HG03064 (cell line): ENCODE measurements around the gene DENND1A.
"Not testable (repeated sequence)": the region's sequence is repeated elsewhere in the genome, so short reads cannot be mapped to it uniquely, and the experiment has no call there.

ENCODE experiments used
- ATAC-seq: cut with Tn5 transposase; IDR thresholded peaks from one replicate; pipeline ENCODE4 v1.9.1; 2021; ENCODE audit warnings: low read depth; ENCODE audit not compliant: unreplicated experiment

DENND1A gene

DNA sequence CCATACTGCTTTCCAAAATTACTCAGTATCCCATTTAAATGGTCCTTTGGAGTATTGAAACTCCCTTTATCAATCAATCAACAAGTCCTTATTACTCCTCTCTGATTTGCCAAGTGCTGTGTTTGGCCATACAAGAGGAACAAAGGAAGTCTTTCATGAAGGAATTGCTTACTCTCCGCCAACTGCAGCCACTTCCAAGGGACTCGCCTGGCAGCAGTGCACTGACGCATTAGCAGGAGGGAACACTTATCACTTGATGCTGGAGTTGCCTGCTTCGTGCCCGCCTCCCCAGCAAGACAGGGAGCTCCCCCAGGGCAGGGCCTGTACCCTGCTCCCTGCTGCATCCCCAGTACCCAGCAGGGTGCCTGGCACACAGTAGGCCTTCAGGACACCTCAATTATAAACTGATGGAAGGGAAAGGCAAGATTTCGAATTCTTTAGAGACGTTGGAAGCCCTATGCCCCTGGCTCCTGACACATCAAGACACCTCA lies 476.1 kb downstream of the DENND1A start:
- no peak for ATAC-seq

- ATAC-seq, result no peak
These were observed 476.8 kb downstream of the DENND1A start for GRCh38 chr9:123453076-123453667.

DNA sequence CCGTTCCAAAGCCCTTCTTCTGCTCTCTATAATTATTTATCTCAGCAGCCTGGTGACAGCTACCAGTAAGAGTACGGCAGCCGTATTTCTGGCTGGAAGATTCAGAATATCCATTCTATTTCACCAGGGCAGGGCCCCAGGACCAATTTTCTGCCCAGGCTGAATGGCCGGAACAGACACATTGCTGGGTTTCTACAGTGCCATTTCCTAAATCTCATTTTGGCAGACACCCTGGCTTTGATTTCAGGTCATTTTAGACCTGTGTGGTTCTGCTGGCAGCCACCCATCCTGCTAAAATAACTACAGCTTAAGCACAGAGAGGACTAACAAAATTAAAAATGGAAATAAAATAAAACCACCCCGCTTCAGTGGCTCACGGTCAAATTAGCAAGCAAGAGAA lies 478.9 kb downstream of the DENND1A start:
- no peak for ATAC-seq

- no peak for ATAC-seq
These were observed 479.7 kb downstream of the DENND1A start for GRCh38 chr9:123450098-123450770.

DNA sequence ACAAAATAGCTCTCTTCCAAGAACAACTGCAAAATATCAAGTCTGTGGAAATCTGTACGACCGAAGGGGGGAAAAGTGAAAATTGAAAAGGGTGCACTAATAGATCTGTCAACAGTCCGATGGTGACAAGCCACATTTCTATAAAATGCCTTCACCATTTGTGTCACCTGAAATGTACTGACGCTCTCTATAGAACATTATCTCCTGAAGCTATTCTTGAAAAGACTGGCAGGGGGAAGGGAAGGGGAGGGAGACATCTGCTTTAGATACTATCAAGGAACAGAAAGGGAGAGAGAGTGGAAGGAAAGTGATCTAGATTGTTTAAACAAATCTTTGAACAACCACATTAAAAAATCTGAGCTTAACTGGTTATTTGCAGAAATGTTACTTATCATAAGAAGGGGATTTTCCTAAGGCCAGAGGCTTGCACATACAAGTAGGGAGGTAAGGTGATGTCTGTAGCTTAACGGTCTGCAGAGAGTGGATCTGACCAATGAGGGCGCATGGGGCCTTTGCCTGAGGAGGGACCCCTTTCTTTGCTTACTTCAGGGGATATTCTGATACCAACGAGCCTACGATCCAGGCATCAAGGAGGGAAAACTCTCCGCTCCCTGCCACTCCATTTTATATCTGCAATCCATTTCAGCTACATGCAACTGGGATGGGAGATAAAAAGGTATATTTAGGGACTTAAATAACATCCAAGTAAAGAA lies 481.8 kb downstream of the DENND1A start:
- no peak for ATAC-seq

DNA sequence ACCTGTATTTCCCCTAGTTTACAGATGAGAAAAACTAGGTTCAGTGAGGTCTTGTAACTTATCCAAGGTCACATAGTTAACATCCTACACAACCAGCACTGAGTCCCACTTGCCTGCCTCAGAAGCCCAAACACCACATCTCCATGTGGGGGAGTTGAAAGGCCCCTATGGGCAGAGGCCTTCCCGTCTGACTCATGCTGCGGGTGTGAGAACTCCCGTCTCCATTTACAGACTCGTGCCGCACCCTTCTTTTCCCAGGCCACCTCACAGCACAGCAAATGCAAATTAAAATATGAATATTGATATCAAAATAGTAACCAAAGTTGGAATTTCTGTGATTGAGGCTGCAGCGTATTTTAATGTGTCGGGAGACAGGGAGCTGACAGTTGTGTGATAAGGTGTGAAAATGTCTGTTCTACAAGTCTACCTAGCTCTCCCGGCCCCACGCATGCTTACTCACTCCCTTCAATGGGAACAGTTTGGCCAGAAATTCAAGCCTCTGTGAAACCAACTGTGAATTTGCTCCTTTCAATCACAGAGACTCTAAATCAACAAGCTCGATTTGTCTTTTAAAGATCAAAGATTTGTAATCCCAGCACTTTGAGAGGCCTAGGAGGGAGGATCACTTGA lies 483.8 kb downstream of the DENND1A start:
- ATAC-seq, result no peak

- no peak for ATAC-seq
These were observed 484.8 kb downstream of the DENND1A start for GRCh38 chr9:123445116-123445515.

GRCh38 chr9:123441769-123442168 lies 488.2 kb downstream of the DENND1A start:
- ATAC-seq, result no peak

DNA sequence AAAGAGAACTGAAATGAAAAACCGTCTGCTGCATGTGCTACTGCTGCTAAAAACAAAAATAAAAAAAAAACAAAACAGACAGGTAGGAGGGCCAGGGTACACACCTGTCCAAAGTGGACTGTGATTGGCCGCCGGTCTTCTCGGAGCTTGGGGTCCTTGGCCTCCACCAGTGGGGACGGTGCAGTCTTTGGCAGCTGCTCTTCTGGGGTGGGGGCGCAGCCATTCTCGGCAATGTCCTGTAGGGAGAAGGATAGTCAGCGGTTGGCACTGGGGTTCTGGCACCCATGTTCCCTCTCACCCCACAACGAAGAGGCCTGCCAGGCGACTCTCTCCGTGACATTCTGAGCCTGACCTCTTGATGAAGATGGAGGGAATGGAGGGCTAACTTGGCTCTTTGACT lies 489.7 kb downstream of the DENND1A start:
- no peak for ATAC-seq

DNA sequence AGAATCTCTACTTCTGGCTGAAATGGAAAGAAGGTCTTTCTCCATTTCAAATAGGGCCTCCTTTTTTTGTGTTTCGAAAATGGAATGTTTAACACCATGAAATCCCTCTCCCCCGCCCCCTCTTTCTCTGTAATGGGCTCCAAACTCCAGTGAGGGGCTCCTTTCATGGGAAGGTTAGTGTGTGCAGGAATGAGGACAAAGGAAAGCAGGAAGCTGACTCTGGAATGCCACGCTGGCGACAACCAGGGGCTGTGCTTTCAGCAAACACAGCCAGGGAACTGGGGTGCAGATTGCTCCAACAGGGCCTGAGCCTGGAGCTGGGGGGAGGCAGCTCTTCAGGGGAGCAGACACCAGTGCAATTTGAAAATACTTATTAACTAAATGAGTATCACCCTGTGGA lies 491.1 kb downstream of the DENND1A start:
- no peak for ATAC-seq

GRCh38 chr9:123438321-123438720 lies 491.6 kb downstream of the DENND1A start:
- no peak for ATAC-seq

GRCh38 chr9:123437201-123437600 lies 492.7 kb downstream of the DENND1A start:
- no peak for ATAC-seq

DNA sequence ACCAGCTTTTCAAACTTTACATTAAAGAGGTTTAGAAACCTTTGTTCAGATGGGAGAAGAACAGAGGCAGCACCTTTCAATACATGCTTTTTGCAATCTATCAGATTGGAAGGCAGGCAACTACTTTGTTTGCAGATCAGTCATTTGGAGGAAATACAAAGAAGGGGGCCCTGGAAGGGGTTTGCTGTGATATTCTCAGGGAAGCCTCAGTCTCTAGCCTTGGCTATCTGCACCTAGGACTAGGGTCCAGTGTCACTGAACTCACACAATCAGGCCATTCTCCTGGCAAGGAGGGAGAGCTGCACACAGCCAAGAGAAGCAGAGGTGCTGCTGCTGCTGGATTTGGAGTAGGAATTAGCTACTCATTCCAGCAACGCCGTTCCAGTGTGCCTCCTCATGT lies 494.5 kb downstream of the DENND1A start:
- no peak for ATAC-seq

- ATAC-seq, result no peak
These were observed 495.2 kb downstream of the DENND1A start for GRCh38 chr9:123434619-123435240.

- ATAC-seq, result no peak
These were observed 497.3 kb downstream of the DENND1A start for GRCh38 chr9:123432331-123433236.

DNA sequence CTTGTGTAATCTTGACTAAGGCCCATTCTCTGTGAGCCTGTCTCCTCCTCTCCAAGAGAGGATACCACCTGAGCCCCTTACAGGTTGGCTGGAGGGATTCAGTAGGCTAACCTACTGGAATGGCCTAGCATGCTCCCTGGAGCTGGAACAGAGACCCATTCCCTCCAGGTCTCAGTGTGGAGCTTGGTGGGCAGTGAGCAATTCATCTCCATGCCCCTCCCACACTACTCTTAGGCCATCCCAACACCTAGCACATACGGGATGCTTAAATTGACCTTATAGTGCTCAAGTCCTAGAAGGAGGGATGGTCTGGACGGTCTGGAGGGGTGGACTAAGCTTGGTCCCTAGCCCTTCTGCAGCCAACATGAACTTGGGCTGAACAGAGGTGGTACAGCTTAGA lies 498.3 kb downstream of the DENND1A start:
- ATAC-seq, result no peak

GRCh38 chr9:123428450-123428849 lies 501.5 kb downstream of the DENND1A start:
- not testable (repeated sequence) for ATAC-seq

DNA sequence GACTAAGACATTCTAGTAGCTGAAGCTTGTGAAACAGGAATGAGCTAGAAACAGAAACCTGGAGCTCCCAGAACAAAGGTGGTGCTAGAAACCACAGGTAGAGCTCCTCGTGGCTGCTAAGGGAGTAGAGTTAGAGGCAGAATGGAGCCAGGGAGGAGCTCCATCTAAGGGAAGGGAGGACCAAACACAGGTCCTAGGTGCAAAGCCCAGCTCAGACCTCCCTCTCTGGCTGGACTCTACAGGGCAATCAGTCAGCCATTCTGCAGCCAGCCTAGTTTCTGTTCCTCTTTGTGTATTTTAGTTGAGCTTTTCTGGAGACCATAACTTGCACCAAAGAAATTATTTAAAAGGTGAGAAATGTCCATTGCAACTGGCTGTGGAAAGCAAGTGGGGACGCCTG lies 503.5 kb downstream of the DENND1A start:
- no peak for ATAC-seq

GRCh38 chr9:123425836-123426365 lies 504.0 kb downstream of the DENND1A start:
- ATAC-seq, result no peak
